PC-3 (cell line): ENCODE results near the gene VIPR2.

Source experiments
- EZH2 ChIP-seq: fragments of 300-600 bp; sonication (generic); IDR thresholded peaks from one replicate; pipeline ENCODE4 v1.6.1; 2017; ENCODE audit warnings: antibody characterized with exemption, mild to moderate bottlenecking, low read length; ENCODE audit not compliant: unreplicated experiment
- EZH2phosphoT487 ChIP-seq: fragments of 300-600 bp; sonication (generic); IDR thresholded peaks from 2 replicates; pipeline ENCODE4 v1.6.1; 2018; ENCODE audit warnings: mild to moderate bottlenecking, antibody characterized with exemption, low read length, borderline replicate concordance
- TF ChIP-seq, protein P1 (sequence below): fragments of 300-600 bp; sonication (generic); conservative IDR thresholded peaks from 2 replicates; pipeline ENCODE4 v1.5.1; 2017; ENCODE audit warnings: antibody characterized with exemption, low read depth, mild to moderate bottlenecking, low read length

DNA sequence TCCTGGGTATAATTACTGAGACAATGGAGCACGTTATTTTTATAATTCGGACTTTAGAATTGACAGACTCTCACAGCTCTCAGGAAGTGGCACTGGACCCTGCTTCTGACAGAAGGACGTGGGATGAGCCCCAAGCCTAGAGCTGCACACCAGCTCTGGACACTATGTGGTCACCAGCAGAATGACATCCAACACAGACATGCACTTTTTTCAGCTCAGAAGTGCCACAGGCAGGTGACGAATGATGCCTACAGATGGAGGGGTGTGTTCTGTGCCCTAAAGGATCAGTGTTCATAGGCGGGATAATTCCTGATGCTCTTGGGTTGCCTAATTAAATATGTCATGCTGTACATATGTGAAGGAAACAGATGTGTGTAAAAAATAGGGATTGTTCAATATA lies 87.9 kb downstream of the VIPR2 start:
- TF ChIP-seq EZH2 (no peak), EZH2phosphoT487 (no peak)
- TF ChIP-seq, protein P1, sequence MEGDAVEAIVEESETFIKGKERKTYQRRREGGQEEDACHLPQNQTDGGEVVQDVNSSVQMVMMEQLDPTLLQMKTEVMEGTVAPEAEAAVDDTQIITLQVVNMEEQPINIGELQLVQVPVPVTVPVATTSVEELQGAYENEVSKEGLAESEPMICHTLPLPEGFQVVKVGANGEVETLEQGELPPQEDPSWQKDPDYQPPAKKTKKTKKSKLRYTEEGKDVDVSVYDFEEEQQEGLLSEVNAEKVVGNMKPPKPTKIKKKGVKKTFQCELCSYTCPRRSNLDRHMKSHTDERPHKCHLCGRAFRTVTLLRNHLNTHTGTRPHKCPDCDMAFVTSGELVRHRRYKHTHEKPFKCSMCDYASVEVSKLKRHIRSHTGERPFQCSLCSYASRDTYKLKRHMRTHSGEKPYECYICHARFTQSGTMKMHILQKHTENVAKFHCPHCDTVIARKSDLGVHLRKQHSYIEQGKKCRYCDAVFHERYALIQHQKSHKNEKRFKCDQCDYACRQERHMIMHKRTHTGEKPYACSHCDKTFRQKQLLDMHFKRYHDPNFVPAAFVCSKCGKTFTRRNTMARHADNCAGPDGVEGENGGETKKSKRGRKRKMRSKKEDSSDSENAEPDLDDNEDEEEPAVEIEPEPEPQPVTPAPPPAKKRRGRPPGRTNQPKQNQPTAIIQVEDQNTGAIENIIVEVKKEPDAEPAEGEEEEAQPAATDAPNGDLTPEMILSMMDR = no peak
